AG10803 (cell line): ENCODE measurements around the gene UHRF2.
"Not testable (repeated sequence)": the region's sequence is repeated elsewhere in the genome, so short reads cannot be mapped to it uniquely, and the experiment has no call there.

Experiments
- DNase-seq: peaks from one replicate; pipeline ENCODE4 v3.0.0; 2010; ENCODE audit warnings: low read depth
- H3K4me3 ChIP-seq: 2 replicates; pipeline ENCODE4 v1.5.1; 2011; ENCODE audit warnings: mild to moderate bottlenecking, low read length, control low read depth
- TF ChIP-seq, protein P1 (sequence below): conservative IDR thresholded peaks from 2 replicates; pipeline ENCODE4 v1.5.1; 2011; ENCODE audit warnings: mild to moderate bottlenecking, low read length, control low read depth, inconsistent platforms

Gene UHRF2

DNA sequence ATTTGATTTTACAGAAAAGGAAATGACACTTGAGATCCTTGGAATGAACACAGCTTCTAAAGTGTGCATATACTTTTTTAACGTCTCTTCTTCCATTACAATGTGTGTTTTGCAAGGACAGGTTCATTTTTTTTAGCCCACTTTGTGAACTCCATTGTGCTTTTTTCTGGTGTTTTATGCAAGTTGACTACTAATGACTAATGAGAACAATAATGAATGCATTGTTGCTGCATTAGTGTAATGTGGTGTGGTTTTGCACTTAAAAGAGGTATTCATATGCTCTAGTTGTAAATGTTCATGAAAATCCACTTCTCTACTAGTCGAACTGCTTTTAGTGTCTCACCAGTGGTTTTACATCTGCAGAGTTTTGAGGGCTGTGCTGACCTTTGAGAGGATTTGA is 93.6 kb downstream of the UHRF2 start:
- TF ChIP-seq, protein P1, sequence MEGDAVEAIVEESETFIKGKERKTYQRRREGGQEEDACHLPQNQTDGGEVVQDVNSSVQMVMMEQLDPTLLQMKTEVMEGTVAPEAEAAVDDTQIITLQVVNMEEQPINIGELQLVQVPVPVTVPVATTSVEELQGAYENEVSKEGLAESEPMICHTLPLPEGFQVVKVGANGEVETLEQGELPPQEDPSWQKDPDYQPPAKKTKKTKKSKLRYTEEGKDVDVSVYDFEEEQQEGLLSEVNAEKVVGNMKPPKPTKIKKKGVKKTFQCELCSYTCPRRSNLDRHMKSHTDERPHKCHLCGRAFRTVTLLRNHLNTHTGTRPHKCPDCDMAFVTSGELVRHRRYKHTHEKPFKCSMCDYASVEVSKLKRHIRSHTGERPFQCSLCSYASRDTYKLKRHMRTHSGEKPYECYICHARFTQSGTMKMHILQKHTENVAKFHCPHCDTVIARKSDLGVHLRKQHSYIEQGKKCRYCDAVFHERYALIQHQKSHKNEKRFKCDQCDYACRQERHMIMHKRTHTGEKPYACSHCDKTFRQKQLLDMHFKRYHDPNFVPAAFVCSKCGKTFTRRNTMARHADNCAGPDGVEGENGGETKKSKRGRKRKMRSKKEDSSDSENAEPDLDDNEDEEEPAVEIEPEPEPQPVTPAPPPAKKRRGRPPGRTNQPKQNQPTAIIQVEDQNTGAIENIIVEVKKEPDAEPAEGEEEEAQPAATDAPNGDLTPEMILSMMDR: no peak
- DNase-seq: peak; percentile 41
- no peak overlapping the region for H3K4me3 ChIP-seq

DNA sequence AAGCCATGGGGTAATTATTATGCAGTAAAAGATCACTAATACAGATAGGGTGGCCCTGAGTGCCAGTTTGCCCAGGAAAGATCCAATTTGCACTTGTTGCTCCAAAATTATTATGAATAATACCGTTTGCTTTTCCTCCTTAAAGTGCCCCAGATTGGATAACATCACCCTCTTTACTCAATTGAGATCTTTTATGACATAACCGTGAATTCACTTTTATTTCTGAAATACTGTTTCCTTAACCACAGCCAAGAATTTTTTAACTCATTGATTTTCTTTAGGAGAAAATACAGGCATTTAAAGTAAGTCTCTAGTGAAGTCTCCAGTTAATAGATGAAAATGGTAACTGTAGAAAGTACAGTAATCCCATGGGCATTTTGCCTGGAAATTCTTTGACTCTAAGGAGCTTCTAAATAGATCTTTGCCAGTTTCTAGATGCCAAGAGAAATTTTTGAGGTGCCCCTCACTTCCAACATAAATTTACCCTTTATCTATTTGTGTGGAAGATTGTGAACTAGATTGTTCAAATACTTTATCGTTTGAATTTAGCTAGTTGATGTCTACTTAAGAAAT is 99.2 kb downstream of the UHRF2 start:
- DNase-seq: peak; percentile 44
- H3K4me3 ChIP-seq: no peak overlapping the region
- TF ChIP-seq, protein P1: no peak

GRCh38 chr9:6522263-6522662 is 109.3 kb downstream of the UHRF2 start:
- TF ChIP-seq, protein P1: no peak
- DNase-seq: no peak

DNA sequence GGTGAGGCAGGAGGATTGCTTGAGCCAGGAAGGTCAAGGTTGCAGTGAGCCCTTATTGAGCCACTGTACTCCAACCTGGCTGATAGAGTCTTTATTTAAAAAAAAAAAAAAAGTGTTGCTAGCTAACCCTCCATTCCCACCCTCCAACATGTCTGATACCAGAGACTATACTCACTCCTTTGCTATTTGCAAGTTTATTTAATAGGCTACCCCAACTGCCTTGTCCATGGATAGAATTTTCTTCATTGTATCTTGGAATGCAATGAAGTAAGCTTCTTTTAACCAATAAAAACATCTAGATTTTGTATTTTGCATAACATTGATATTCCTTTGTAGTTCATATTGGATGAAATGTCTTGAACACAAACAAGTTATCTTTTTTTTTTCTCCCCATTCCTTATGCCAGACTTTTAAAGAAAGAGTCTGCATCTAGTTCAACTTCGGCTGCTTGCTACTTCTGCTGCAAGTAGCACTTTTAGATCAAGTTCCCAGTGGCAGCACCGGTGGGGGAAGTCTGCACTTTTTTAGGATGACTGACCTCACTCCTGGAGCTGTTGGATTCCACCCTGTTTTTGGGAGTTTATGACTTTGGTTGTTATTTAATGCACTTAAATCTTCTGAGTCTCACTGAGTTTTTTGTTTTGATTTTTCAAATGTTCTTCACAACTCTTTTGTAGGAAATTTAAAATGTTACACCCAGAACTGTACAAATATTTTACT is 112.5 kb downstream of the UHRF2 start:
- H3K4me3 ChIP-seq: no peak overlapping the region
- DNase-seq: peak; percentile 23
- TF ChIP-seq, protein P1: no peak

More at GRCh38 chr9:6522263-6522662, 109.3 kb downstream of the UHRF2 start:
- no peak overlapping the region for H3K4me3 ChIP-seq

DNA sequence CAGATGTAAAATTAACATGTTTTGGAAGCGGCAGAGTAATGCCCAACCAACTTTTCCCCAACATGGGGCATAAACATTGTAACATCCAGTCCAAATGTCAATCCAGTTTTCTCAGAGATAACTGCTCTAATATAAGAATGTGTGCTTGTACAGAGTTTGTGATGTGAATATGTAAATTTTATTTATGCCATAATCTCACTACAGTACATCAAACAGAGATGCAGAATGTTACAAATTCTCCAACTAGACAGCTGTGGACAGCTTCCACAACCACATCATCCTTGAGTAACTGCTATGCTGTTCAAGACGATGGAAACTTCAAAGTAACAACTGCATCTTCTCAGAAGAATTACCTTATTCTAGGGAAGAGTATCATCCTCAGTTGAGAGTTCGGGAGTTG is 122.6 kb downstream of the UHRF2 start:
- DNase-seq: no peak
- TF ChIP-seq, protein P1: no peak
- no peak overlapping the region for H3K4me3 ChIP-seq

GRCh38 chr9:6538666-6539071 is 125.7 kb downstream of the UHRF2 start:
- DNase-seq: peak; percentile 14
- TF ChIP-seq, protein P1: no peak

GRCh38 chr9:6542617-6543016 is 129.6 kb downstream of the UHRF2 start:
- DNase-seq, H3K4me3 ChIP-seq: not testable (repeated sequence)

More at GRCh38 chr9:6538666-6539071, 125.7 kb downstream of the UHRF2 start:
- H3K4me3 ChIP-seq: no peak overlapping the region
